Neuron (in vitro differentiated cells): ENCODE measurements around the gene FYB2.

Experiments
- H2AFZ ChIP-seq: one replicate; pipeline ENCODE4 v1.6.1; 2013; ENCODE audit warnings: low read depth, mild to moderate bottlenecking, inconsistent platforms, low read length, moderate library complexity
- H3K27me3 ChIP-seq: one replicate; pipeline ENCODE4 v1.6.1; 2013; ENCODE audit warnings: low read length; ENCODE audit not compliant: insufficient read depth
- H3K36me3 ChIP-seq: one replicate; pipeline ENCODE4 v1.6.1; 2013; ENCODE audit warnings: low read length; ENCODE audit not compliant: insufficient read depth
- H3K4me1 ChIP-seq: one replicate; pipeline ENCODE4 v1.6.1; 2013; ENCODE audit warnings: low read length; ENCODE audit not compliant: insufficient read depth
- H3K4me3 ChIP-seq: 2 replicates; pipeline ENCODE4 v1.5.1; 2013; ENCODE audit warnings: mild to moderate bottlenecking, low read length, moderate library complexity
- H3K9me3 ChIP-seq: one replicate; pipeline ENCODE4 v1.6.1; 2013; ENCODE audit warnings: low read length

FYB2 gene

DNA sequence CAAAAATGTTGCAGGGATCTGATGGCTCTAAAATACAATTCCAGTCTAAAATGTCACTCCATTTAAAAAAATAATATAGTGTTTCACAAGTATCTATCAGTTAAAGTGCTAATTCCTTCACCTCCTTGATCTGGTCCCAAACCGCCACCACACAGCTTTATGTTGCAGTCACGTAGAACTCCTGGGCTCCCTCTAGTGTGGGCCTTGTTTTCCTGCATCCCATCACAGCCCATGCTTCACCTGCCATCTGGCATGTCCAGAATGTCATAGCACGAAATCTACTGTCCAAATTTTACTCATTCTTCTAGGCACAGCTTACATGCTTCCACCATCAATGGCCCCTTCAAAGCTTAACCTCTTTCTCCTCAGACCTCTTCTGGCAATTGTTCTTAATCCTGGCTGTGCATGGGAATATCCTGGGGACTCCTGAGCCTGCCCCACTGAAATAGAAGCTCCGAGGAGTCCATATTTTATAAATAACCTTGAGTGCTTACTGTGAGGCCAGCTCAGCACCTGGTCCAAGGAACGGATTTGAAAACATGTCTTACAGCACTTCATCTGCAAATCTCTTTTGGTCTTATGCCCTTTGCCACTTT lies 15.5 kb downstream of the FYB2 start:
- H3K4me3 ChIP-seq, result no peak overlapping the region
- H3K9me3 ChIP-seq, result no peaks in the 10 kb centered on the region
- H3K27me3 ChIP-seq, result peaks cover 3% of the 10 kb centered on the region
- H3K36me3 ChIP-seq, result no peaks in the 10 kb centered on the region
- H2AFZ ChIP-seq, result no peak overlapping the region
- no peaks in the 10 kb centered on the region for H3K4me1 ChIP-seq

DNA sequence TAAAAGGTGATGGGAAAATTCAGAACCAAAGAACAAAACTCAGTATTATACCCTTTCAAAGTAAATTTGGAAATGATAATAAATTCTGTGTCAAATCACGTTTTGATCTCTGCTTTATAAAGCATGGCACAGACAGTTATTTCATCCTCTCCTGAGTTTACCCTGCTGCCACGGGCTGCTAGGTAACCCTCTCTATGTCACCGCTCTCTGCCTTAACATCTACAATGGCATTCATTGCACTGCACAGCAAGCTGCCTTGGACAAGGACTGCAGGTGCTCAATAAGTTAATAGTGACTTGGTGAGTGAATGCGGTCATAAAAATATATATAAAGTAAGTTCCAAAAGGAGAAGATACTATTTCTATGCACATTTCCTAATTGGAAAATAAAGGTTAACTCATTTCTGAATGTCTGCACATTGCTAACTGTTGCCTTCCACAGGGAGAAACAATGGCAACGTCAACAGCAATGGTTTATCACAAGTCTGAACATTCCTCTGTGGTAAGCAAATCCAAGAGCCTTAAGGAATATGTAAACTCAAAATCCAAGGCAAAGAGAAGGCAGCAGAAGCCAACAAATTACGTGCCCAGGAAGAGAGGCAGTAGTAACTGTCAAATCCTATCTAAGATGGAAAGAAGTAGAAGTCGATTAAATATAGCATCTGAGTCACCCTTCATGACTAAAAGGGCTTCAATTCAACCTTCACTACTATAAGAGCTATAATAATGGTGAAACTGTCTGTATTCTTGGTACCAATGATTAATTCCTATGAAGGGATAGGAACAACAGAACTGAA lies 19.4 kb downstream of the FYB2 start:
- Histone ChIP-seq H2AFZ (no peak overlapping the region), H3K4me3 (no peak overlapping the region), H3K27me3 (peaks cover 9% of the 10 kb centered on the region), H3K9me3 (no peaks in the 10 kb centered on the region), H3K4me1 (peaks cover 4% of the 10 kb centered on the region), H3K36me3 (no peaks in the 10 kb centered on the region)

- no peaks in the 10 kb centered on the region for H3K9me3 ChIP-seq
- H2AFZ ChIP-seq, result no peak overlapping the region
- H3K4me1 ChIP-seq, result peaks cover 4% of the 10 kb centered on the region
- peaks cover 9% of the 10 kb centered on the region for H3K27me3 ChIP-seq
- no peaks in the 10 kb centered on the region for H3K36me3 ChIP-seq
- H3K4me3 ChIP-seq, result no peak overlapping the region
Measured at GRCh38 chr1:56798053-56798471, 21.1 kb downstream of the FYB2 start.

DNA sequence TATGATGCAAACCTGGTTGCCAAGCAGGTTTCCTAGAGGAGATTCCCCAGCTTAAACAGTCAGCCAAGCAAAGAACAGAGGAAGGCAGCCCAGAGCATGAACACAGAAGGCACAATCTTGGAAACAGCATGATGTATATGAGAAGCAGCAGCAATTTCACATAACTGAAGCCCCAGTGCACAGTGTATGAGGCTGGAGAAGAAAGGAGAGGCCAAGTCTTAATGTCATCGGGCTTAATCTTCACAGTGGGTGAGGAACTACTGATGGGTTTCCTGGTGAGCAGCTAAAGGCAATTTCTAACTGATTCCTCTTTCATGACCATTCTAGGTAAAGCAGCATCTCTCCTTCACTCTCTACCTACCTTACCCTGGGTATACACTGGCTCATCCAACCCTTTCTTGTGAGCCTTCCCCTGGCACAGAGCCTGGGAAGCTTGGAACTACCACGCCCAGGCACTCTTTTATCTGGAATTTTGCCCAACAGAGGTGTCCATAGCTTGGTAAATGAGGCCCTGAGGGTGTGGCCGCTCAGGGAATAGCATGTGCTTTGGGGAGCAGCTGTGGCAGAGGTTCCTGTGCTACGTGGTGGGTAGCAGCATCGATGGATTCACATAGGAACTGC lies 22.0 kb downstream of the FYB2 start:
- Histone ChIP-seq H3K9me3 (no peaks in the 10 kb centered on the region), H3K36me3 (no peaks in the 10 kb centered on the region), H3K4me1 (peaks cover 4% of the 10 kb centered on the region)

GRCh38 chr1:56795870-56796269 lies 23.3 kb downstream of the FYB2 start:
- H2AFZ ChIP-seq, result no peak overlapping the region
- H3K27me3 ChIP-seq, result peaks cover 8% of the 10 kb centered on the region
- no peaks in the 10 kb centered on the region for H3K9me3 ChIP-seq
- H3K36me3 ChIP-seq, result no peaks in the 10 kb centered on the region
- H3K4me1 ChIP-seq, result peaks cover 4% of the 10 kb centered on the region
- H3K4me3 ChIP-seq, result no peak overlapping the region

More for the DNA sequence above, 22.0 kb downstream of the FYB2 start:
- H3K4me3 ChIP-seq, result no peak overlapping the region
- H2AFZ ChIP-seq, result no peak overlapping the region
- H3K27me3 ChIP-seq, result peaks cover 9% of the 10 kb centered on the region

DNA sequence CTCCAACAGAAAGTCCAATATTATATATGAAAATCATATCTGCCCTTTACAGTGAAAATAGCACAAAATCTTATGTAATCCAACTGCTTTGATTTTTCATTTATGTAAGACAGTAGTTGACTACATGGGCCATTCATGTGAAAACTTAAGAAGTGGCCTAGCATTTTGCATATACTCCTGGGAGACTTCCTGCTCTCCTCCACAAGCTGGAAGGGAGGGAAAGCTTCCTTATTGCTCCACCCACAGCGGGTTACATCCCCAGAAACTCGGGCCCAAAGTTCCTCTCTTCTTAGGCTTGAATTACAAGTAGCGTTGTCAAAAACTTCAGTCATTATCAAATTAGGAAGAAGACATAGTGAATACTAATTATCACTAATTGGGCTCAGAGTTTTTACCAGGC lies 29.2 kb downstream of the FYB2 start:
- H3K4me1 ChIP-seq, result no peaks in the 10 kb centered on the region
- no peaks in the 10 kb centered on the region for H3K9me3 ChIP-seq
- peaks cover 3% of the 10 kb centered on the region for H3K27me3 ChIP-seq
- no peak overlapping the region for H3K4me3 ChIP-seq
- H3K36me3 ChIP-seq, result no peaks in the 10 kb centered on the region
- no peak overlapping the region for H2AFZ ChIP-seq

DNA sequence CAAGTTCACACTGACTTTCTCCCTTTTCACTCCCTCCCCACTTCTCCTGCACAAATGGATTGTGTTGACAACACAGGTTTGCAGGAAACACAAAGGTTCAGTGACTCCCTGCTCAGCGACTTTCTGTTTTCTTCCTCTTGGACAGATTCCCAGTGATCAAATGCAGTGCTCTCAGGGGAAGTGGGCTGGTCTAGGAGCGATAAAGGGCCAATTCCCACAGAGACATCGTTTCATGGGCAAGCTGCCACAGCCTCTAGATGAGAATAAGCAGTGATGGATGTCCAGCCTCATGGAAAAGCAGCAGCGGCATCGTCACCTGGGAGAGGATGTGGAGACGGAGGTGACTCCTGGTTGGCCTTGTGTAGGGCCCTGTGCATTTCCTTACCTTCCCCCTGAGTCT lies 30.6 kb downstream of the FYB2 start:
- Histone ChIP-seq H3K4me1 (no peaks in the 10 kb centered on the region), H3K4me3 (no peak overlapping the region), H3K27me3 (peaks cover 5% of the 10 kb centered on the region), H3K36me3 (no peaks in the 10 kb centered on the region), H2AFZ (no peak overlapping the region), H3K9me3 (no peaks in the 10 kb centered on the region)

DNA sequence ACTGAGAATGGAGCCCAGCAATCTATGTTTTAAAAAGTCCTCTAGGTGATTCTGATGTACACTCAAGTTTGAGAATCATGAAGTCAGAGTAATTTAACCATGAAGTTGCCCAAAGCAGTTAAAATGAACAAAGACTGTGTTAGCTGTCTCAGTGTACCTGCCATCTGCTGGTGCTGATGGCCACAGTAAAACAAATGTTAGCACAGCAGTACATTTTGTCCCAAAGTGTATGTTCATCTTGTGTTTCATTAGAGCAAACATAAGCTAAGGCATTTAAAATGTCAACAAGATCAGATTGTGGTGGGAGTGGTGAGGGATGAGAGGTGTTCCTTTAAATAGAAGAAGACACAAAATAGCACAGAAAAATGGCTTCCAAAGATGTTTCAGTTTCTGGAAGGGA lies 31.1 kb downstream of the FYB2 start:
- H3K27me3 ChIP-seq, result peaks cover 5% of the 10 kb centered on the region
- no peaks in the 10 kb centered on the region for H3K36me3 ChIP-seq
- H3K4me1 ChIP-seq, result no peaks in the 10 kb centered on the region
- H3K4me3 ChIP-seq, result no peak overlapping the region
- H2AFZ ChIP-seq, result no peak overlapping the region
- no peaks in the 10 kb centered on the region for H3K9me3 ChIP-seq

DNA sequence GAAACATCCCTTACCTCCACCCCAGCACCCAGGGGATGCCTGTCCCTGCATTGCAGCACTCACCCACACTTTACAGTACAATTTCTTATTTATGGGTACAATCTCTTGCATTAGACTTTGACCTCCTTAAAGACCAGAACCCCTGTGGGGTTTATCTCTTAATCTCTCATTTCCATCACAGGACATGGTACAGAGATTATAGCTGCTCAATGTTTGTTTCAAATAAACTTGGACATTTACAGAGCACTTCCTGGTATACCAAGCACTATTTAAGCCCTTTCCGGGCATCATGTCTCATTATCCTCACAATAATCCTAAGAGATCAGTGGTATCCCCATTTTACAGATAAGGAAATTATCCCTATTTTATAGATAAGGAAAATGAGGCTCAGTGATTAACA lies 31.9 kb downstream of the FYB2 start:
- Histone ChIP-seq H3K27me3 (peaks cover 5% of the 10 kb centered on the region), H3K9me3 (no peaks in the 10 kb centered on the region), H3K4me3 (no peak overlapping the region), H3K36me3 (no peaks in the 10 kb centered on the region), H2AFZ (no peak overlapping the region), H3K4me1 (no peaks in the 10 kb centered on the region)

DNA sequence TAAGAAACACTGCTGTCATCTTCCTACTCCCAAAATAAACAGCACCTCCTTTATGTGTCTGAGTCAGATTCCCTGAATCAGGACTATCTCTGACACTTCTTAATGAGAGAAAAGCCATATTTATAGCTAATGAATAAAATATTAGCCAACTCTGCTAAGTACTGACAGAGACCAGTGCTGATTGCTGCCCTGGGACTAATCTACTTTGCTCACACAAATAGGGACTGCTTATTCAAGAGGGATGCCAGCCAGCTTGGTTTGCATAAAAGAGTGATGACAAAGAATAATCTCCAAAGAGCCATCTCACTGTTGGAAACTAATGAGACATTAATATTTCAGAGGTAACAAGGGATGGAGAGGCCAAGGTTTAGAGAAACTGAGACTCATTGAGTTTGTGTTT lies 36.4 kb downstream of the FYB2 start:
- no peaks in the 10 kb centered on the region for H3K4me1 ChIP-seq
- no peak overlapping the region for H3K4me3 ChIP-seq
- no peaks in the 10 kb centered on the region for H3K36me3 ChIP-seq
- peaks cover 8% of the 10 kb centered on the region for H3K27me3 ChIP-seq
- H3K9me3 ChIP-seq, result no peaks in the 10 kb centered on the region
- no peak overlapping the region for H2AFZ ChIP-seq

- Histone ChIP-seq H3K4me3 (no peak overlapping the region), H2AFZ (no peak overlapping the region), H3K36me3 (no peaks in the 10 kb centered on the region), H3K27me3 (peaks cover 8% of the 10 kb centered on the region), H3K4me1 (no peaks in the 10 kb centered on the region), H3K9me3 (no peaks in the 10 kb centered on the region)
Measured at GRCh38 chr1:56780826-56781225, 38.4 kb downstream of the FYB2 start.

DNA sequence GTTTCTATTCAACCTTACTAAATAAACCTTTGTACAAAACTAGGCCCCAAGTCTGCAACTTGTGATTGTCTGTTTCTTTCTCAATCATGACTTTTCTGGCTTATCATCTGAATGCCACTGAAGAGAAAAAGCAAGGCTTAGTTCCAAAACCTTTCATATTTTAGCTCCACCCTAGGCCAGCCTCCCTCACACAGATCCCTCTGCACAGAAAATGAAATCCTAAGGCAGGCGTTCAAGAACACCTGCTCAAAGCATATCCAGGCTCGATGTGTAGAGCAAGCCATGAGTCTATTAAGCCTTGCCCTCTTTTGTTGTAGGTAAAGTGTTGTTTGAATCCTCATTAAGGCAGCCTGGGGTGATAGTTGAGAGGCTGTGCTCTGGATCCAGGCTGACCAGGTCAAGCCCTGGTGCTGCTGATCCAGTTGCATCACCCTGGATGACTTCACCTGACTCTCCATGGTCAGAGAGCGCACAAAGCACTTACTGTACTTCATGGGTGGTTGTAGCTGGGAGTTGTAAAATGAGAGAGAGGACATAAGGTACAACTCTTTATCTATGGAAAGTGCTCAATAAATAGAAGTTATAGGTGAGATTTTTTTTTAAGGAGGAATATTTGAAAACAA lies 39.0 kb downstream of the FYB2 start:
- Histone ChIP-seq H3K9me3 (no peaks in the 10 kb centered on the region), H3K4me3 (no peak overlapping the region), H3K4me1 (no peaks in the 10 kb centered on the region), H3K27me3 (peaks cover 7% of the 10 kb centered on the region), H3K36me3 (no peaks in the 10 kb centered on the region), H2AFZ (no peak overlapping the region)

DNA sequence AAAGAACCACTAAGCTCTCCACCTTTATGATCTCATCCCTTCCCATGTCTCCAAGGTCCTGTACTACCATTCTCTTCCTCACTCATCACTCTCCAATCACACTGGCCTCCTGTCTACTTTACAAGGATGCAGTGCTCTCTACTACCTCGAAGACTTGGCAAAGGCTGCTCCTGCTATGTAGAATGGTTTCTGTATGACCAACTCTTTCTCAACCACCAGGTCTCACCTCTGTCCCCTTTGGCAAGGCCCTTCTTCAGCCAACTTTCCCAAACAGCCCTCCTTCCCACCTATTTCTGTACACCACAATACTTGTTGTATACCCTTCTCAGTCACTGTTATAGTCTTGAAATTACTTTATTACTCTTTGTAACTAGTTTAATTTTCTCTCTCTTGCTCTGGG lies 41.2 kb downstream of the FYB2 start:
- H3K4me3 ChIP-seq, result no peak overlapping the region
- no peaks in the 10 kb centered on the region for H3K36me3 ChIP-seq
- H2AFZ ChIP-seq, result no peak overlapping the region
- H3K4me1 ChIP-seq, result no peaks in the 10 kb centered on the region
- H3K27me3 ChIP-seq, result peaks cover 2% of the 10 kb centered on the region
- no peaks in the 10 kb centered on the region for H3K9me3 ChIP-seq
